Kidney (tissue), 14 donors: Measurements from ENCODE around the gene LTBP2. TPM values are rescaled to one million over a fixed set of nuclear protein-coding genes. Genes with fewer than 3 reads are reported as not detected.

Experiments
- DNase-seq, 5 donors: peaks; one replicate each; pipeline ENCODE4 v3.0.0-alpha.2; 2013 to 2020
- FAIRE-seq: peaks from 2 replicates; lab custom pipeline; 2012; peaks lifted over from hg19 to GRCh38; lab: Jason Lieb, UNC
- H3K27ac ChIP-seq, 2 donors: one replicate each; pipeline ENCODE4 v1.7.0; 2013; ENCODE audit warnings: low read depth in 2 of 2, low read length in 2 of 2, inconsistent platforms in 1 of 2
- H3K27me3 ChIP-seq: one replicate; pipeline ENCODE4 v1.7.1; 2013; ENCODE audit warnings: low read length, inconsistent platforms; ENCODE audit not compliant: control insufficient read depth, insufficient read depth
- H3K36me3 ChIP-seq, 3 donors: one replicate each; pipeline versions ENCODE4 v1.7.0 to v1.7.1; 2013; ENCODE audit warnings: low read length in 3 of 3, control low read depth in 1 of 3, inconsistent platforms in 1 of 3; ENCODE audit not compliant: insufficient read depth in 3 of 3, control insufficient read depth in 2 of 3
- H3K4me1 ChIP-seq, 3 donors: one replicate each; pipeline versions ENCODE4 v1.7.0 to v1.7.1; 2013; ENCODE audit warnings: low read length in 3 of 3, inconsistent platforms in 1 of 3, low read depth in 1 of 3; ENCODE audit not compliant: control insufficient read depth in 2 of 3, insufficient read depth in 2 of 3
- H3K4me3 ChIP-seq, 3 donors: one replicate each; pipeline versions ENCODE4 v1.7.0 to v1.8.1; 2013; ENCODE audit warnings: low read length in 3 of 3, control low read depth in 1 of 3, inconsistent platforms in 1 of 3
- H3K9ac ChIP-seq, 3 donors: one replicate each; pipeline versions ENCODE4 v1.7.0 to v1.7.1; 2013; ENCODE audit warnings: low read length in 3 of 3, control low read depth in 1 of 3, inconsistent platforms in 1 of 3
- H3K9me3 ChIP-seq, 3 donors: one replicate each; pipeline versions ENCODE4 v1.7.0 to v1.7.1; 2013; ENCODE audit warnings: low read length in 3 of 3, control low read depth in 1 of 3, inconsistent platforms in 1 of 3; ENCODE audit not compliant: control insufficient read depth in 2 of 3, insufficient read depth in 1 of 3
- CTCF ChIP-seq: IDR thresholded peaks from 3 replicates; pipeline ENCODE4 v1.5.1; 2012; ENCODE audit warnings: mild to moderate bottlenecking, moderate library complexity, borderline replicate concordance; ENCODE audit not compliant: insufficient read depth; ENCODE audit errors: extremely low read depth
- intact Hi-C: fragments of 100-400 bp; cut with DNase I; formaldehyde crosslinking; loops from one replicate; pipeline ENCODE4 v1.11.1; 2022
- polyA plus RNA-seq: library from polyadenylated mRNA; stranded (reverse); fragments of 350-450 nt; fragmentation: Illumina TruSeq; extraction: RNeasy Lipid Tissue Mini Kit (QIAGEN cat#74804); gene quantifications from one replicate; pipeline ENCODE4 v1.2.3, GENCODE V29; 2014; ENCODE audit warnings: low read depth, low replicate concordance; ENCODE audit not compliant: insufficient read depth
- total RNA-seq: library from RNA; stranded (reverse); fragmentation: NEBNext Ultra II Directional; extraction: Animal tissue kit (Norgen Biotek cat#: 25700); gene quantifications from one replicate; pipeline ENCODE4 v1.2.1, GENCODE V29; 2021
- donor health status: control.
- donor health status: control.
- donor health status: control.
- donor health status: control.
- donor health status: control.
- donor health status: DM: yes; HTN: yes; CAD: no.
- donor health status: Normal renal cell carcinoma (clear cell type).

Gene LTBP2
- total and polyA plus RNA-seq, 2 donors from 2014 or later = 2.9 to 10.4 TPM

DNA sequence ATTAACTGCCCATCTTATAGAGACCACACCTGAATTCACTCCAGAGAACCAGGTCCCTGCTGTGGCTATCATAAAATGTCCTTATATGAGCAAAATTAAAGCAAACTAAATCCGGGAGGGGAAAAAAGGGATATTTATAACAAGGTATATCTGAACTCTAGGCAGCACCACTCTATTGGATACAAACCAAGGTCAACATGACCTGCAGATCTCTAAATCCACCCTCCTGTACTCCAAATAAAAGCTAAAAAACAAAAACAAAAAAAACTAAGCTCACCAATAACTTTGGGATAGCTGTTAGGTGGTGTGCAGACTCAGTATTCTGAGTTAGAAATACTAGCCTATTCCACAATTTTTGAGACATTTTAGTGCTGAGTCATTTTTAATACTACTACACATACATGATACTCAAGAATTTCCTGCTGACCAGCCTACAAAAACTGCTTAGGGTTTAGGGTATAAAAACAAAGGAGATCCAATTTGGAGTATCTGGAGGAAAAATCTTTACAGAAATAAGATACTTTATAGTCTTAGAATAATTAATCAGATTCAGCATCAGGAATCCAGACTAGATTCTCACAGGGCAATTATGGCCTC is 46.6 kb upstream of the LTBP2 start:
- intact Hi-C loops = no loop called here
- FAIRE-seq = no peak

GRCh38 chr14:74656964-74657363 is 44.9 kb upstream of the LTBP2 start:
- FAIRE-seq (no peak), DNase-seq (no peak)
- Histone ChIP-seq H3K27ac (no peak overlapping the region), H3K27me3 (no peaks in the 10 kb centered on the region), H3K36me3 (peaks cover 0 to 8% (median 4%) of the 10 kb centered on the region in 3 donors), H3K4me3 (no peak overlapping the region), H3K9me3 (no peaks in the 10 kb centered on the region), H3K9ac (no peak overlapping the region), H3K4me1 (peaks cover 0 to 3% (median 0%) of the 10 kb centered on the region in 3 donors)
- no peak for TF ChIP-seq CTCF
- intact Hi-C loops = no loop called here

More for the DNA sequence above, 46.6 kb upstream of the LTBP2 start:
- no peak for TF ChIP-seq CTCF
- Histone ChIP-seq H3K27ac (no peak overlapping the region), H3K4me3 (no peak overlapping the region), H3K27me3 (no peaks in the 10 kb centered on the region), H3K9ac (no peak overlapping the region), H3K36me3 (peaks cover 3 to 21% (median 20%) of the 10 kb centered on the region in 3 donors), H3K4me1 (peaks cover 0 to 3% (median 0%) of the 10 kb centered on the region in 3 donors), H3K9me3 (no peaks in the 10 kb centered on the region)
- no peak for DNase-seq

DNA sequence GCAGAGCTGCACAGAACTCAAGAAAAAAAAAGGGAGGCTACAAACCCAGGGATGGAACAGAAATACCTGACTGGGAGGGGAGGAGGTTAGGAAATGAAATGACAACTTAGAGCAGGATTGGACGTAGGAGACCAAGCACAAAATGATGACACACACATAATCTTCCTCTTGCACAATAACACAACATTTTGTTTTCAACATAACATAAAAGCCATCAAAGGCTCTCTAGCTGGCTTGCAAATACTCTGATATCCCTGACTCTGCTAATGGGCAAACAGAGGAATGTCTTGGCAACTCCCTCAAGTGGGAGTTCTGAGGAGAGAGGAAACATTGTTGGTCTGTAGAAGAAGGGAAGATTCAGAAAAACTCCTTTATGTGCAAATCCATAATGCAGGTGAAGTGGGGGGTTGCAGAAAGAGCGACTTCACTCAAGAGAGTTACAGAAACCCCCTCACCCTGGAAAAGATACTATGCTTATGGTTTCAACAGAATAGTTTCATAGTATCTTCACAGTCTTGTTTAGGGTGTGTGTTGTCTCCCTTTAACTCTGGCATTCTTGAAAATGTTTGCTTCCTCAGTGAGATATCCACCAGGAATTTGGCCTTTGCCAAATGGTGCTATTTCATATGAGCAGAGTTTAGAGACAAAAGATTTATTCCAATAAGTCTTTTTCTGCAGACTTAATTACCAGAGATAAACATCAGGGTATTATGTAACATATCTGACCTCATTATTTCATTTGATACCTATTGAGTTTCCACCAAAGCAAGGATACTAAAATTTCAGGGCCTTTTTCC is 43.8 kb upstream of the LTBP2 start:
- H3K27me3 ChIP-seq = no peaks in the 10 kb centered on the region
- no peak overlapping the region for H3K27ac ChIP-seq
- H3K9ac ChIP-seq = no peak overlapping the region
- peaks cover 0 to 3% (median 0%) of the 10 kb centered on the region in 3 donors for H3K36me3 ChIP-seq
- peaks cover 0 to 5% (median 0%) of the 10 kb centered on the region in 3 donors for H3K4me1 ChIP-seq
- no peak for FAIRE-seq
- intact Hi-C loops = no loop called here
- no peak for DNase-seq
- no peak overlapping the region for H3K4me3 ChIP-seq
- no peaks in the 10 kb centered on the region for H3K9me3 ChIP-seq
- no peak for TF ChIP-seq CTCF
